Stimulated activated CD8-positive, alpha-beta memory T cell treated with anti-CD3 and anti-CD28 coated beads, Interleukin-4, amount 100 ng/mL, for 1 hour (primary cell): ENCODE results near the gene NAA50.
A peak's percentile ranks its signal among the peaks of the same experiment; 100 is the strongest.

ENCODE experiments used
- DNase-seq, 2 donors: peaks; one replicate each; pipeline ENCODE4 v3.0.0-alpha.2; 2020; ENCODE audit warnings: low read depth in 2 of 2, low spot score in 1 of 2

Gene NAA50

DNA sequence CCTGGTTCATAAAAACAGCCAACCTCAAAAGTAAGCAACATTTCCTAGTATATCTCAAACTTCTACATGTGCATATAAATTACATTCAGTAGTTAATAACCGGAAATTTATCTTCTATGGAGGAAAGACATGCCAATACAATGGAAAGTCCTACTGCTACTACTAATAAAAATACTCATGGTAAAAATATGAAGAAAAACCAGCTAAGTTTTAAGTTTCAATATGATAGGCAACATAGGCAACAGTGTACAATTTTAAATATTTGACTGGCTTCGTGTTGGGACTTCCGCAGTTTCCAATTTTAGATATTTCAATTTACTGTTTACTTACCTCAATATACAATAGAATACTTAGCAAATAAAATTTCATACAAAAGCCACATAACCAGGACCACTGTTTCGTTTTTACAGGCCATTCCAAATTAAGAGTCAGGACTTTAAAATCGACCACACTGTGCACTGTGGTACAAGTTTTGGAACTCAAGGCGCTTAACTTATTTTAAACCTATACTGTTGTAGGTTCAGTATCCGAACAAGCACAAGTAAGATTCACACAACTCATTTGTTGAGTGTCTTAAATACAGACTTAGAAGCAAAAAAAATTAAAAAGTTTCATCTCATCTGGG, 2.9 kb downstream of the NAA50 start:
- DNase-seq, result no peak

DNA sequence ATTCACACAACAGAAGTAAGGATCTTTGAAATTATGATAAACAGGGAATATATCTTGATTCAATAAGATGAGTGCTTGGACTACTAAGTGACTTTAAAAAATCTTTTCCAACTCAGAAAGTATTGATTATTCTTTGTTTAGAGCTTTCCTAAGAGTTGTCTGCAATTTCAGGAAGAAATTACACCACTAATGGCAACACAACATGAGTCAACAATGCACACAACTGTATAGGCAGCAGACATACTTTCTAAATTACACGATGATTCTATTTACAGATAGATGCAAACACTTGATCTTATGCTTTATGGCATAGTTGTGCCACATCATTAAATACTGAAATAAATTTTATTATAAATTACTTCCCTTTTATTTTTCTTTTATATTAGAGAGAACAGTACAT, 4.4 kb downstream of the NAA50 start:
- DNase-seq, result no peak

DNA sequence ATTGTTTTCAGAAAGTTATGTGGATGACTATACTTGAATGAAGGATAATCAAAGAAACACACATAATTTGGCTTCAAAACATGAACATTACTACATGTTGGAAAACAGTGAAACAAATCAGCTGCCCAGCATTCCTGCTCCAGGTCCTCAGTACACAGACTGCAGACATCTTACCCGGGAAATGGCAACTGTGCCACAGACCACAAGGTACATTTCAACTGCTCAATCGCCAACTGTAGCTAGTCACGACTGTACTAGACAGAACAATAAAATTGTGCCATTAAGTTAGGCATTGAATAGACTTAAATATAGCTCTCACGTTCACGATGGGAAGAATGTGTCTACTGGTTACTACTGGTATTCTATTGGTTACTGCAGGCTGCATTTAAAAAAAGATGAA, 5.0 kb downstream of the NAA50 start:
- no peak for DNase-seq

- DNase-seq, result no peak
Measured at GRCh38 chr3:113736548-113737089, 9.4 kb downstream of the NAA50 start.

GRCh38 chr3:113731694-113732093, 14.4 kb downstream of the NAA50 start:
- no peak for DNase-seq

DNA sequence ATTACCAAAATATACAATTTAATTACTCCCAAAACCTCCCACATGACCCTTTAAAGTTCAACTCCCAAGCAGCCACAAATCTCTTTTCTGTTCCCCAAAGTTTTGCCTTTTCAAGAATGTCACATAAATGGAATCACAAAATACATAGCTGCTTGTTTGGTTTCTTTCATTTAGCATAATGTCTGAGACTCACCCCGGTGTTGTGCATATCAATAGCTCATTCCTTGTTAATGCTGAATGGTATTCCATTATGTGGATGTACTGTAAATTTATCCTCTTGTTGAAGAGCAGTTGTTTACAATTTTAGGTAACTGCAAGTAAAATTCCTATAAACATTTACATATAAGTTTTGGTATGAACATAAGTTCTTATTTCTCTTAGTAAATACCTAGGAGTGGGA, 15.5 kb downstream of the NAA50 start:
- no peak for DNase-seq

DNA sequence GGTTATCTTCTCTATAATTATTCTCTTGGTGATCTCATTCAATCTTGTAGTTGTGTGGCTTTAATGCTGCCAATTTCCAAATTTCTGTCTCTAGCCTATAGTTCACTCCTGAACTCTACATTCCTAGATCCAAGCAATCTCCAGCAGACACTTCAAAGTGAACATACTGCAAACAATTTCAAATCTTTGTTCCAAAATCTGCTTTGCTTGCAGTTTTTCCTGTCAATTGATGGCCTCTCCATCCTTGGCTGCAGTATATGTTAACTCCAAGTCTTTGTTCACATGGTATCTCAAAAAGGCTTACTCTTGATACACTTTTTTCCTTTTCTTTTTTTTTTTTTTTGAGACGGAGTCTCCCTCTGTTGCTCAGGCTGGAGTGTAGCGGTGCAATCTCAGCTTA, 17.4 kb downstream of the NAA50 start:
- DNase-seq, result no peak

DNA sequence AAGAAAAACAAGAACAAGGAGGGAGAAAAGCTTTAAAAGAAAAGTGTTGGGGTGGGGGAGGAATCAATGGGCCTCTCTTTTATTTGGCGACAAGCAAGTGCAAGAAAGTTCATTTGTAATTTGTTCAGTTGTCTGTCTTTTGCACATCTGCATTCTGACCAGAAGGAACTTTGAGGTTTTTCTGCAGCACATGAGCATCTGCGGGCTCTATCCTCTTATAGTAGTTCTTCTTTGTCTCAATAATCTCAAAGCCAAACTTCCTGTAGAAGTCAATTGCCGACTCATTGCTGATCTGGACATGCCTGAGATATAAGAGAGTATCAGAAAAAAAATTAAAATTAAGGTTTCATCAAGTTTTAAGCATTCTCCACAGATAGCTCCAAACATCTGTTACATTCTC, 24.4 kb downstream of the NAA50 start:
- no peak for DNase-seq

DNA sequence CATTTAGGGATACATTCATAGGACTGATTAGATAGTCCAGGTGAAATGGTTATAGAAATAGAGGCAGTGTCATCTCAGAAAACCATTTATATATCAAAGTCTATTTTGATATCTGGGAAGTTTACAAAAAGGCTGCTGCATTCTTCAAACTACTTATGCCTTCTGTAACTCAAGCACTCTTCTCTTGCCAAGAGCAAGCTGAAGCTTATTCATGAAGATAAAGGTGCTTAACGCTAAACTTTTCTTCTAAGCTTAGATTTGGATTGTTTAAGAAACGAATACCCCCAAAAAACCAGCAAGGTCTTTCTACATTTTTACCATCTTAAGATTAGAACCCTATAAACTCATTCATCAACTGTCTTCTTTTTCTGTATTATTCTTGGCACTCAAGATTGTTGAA, 26.3 kb downstream of the NAA50 start:
- DNase-seq, result no peak

- no peak for DNase-seq
Measured at GRCh38 chr3:113719294-113719693, 26.8 kb downstream of the NAA50 start.

- no peak for DNase-seq
Measured at GRCh38 chr3:113717818-113718217, 28.2 kb downstream of the NAA50 start.

DNA sequence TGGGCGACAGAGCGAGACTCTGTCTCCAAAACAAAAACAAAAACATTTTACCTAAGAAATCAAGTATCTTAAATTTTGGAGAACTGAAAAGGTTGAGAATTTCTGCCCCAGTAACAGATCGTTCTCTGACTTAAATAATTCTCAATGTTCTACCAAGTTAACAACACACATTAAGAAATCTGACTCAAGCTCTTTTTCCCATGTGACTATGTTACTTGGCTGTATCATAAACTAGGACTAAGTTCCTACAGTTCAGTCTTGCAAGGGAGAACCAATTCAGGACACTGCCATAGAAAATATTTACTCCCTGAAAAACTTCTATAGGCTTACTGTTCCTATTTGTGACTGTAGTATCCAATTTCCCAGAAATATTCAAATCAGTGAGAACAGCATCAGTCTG, 28.7 kb downstream of the NAA50 start:
- DNase-seq, result no peak

- DNase-seq, result no peak
Measured at GRCh38 chr3:113714702-113715101, 31.3 kb downstream of the NAA50 start.

GRCh38 chr3:113712129-113712528, 33.9 kb downstream of the NAA50 start:
- no peak for DNase-seq

DNA sequence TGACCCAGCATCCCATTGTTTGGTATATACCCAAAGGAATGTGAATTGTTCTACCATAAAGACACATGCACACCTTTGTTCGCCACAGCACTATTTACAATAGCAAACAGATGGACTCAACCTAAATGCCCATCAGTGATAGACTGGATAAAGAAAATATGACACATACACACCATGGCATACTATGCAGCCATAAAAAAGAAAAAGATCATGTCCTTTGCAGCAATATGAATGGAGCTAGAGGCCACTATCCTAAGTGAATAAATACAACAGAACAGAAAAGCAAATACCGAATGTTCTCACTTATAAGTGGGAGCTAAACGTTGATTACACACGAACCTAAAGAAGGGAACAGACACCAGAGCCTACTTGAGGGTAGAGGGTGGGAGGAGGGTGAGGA, 38.2 kb downstream of the NAA50 start:
- no peak for DNase-seq

GRCh38 chr3:113698956-113699355, 47.1 kb downstream of the NAA50 start:
- DNase-seq, result no peak

DNA sequence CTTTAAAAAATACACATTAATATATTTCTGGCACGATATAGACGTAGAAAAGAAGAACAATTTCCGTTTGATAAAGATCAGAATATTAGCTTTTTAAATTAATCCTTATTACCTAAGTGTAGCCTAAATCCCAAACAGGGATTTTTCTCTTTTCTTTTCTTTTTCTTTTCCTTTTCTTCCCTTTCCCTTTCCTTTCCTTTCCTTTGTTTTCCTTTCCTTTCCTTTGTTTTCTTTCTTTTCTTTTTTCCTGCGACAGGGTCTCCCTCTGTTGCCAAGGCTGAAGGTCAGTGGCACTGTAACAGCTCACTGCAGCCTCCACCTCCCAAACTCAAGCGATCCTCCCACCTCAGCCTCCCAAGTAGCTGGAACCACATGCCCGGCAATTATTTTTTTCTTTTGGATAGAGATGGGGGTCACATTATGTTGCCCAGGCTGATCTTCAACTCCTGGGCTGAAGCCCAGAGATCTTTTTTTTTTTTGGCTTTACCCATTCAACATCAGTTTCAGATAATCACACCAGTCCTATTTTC, 47.8 kb downstream of the NAA50 start:
- DNase-seq, result no peak

DNA sequence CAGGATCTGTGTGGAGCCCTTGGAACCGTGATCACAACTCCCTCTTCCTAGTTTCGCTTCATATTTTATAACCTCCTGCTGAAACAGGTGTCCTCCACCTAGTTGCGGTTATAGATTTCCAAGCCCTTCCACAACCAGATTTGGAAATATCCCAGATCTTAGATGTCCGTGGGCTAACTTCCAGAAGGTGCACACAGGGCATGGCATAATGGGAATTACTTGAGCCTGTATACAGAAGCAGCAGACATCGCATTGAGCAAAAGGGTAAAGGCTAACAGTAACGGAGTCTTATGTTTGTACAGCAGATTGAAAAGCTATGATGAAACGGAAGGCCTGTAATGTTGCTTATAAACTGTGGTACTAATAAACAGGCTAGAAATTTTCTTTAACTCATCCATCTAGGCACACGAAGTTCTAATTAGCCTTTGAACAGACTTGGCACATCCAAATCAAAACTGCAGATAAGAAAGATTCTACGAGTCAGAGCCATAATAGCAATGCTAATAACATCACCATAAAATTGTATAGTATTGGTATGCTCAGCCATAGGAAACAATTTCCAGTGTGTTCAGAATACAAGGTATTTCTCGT, 48.5 kb downstream of the NAA50 start:
- DNase-seq, result no peak

DNA sequence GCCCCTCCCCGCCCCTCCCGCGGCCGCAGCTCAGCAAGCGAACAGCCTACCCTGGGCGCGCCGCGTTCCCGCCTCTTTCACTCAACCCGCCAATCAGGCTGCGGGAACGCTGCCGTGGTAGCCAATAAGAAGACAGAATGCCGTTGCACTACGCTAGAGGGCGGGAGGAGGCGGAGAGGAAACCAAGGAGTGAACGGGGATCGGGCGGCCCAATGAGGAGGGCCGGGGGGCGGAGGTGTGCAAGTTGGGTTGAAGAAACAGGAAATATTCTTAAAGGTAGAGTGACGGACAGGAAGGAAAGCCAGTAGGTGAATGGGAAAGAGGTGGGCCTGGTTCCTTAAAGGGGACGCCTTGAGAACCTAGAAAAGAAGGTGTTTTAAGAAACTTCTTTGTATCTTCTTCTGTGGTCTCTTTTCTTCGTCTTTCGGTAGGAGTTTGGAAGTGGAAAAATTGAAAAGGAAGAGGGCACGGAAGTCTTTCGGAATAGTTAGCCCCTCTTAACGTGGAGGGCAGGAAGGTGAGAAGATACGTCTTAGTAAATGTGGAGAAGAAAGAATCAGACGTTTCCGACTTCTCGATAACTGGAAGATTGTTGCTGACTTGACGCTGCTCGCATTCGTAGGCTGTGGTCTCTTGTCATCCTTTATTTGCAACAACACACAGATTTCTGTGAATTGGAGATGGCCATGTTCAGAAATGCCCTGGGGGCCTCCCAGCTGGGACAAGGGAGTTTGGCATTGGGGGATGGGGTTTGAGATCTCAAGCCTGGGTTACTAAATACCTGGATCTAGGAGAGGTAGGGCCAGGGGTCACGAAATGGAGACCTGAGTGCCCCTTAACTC, 49.2 kb downstream of the NAA50 start:
- peak; percentile 93 to 97 for DNase-seq

GRCh38 chr3:113695786-113696645, 50.0 kb downstream of the NAA50 start, which contains the start of gene USF3:
TSS of gene USF3 (minus strand) at chr3:113696642. CDS start at chr3:113674878, 21,764 bp downstream.
- peak; percentile 53 to 73 for DNase-seq

DNA sequence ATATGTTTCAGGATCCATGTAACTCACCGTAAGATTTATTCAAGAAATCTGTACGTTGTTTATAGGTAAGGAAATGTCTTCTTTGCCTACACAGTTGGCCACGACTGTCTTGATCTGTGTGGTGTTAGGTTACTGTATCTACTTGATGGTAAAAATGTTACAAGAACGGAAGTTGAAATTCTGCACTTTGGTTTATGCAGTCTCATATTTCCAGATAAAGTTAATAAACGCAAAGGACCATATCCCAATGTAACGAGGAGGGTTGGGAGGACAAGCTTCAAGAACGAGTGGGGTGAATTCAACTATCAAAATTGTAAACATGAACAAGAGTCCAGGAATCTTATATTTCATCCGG, 50.6 kb downstream of the NAA50 start:
- no peak for DNase-seq
